ENCODE results near the gene RPS8. TPM values are rescaled to one million over a fixed set of nuclear protein-coding genes. Genes with fewer than 3 reads are reported as not detected.
A peak's percentile ranks its signal among the peaks of the same experiment; 100 is the strongest.

The RPS8 gene
- polyA plus RNA-seq, 6 donors from 2014 or later, result 896 to 1,302 (median 1,132) TPM

GRCh38 chr1:44801491-44802305 lies 26.4 kb downstream of the RPS8 start:
- H3K27me3 Mint-ChIP-seq, result no peaks in the 10 kb centered on the region
- H3K4me1 Mint-ChIP-seq, result peaks cover 21 to 38% (median 28%) of the 10 kb centered on the region in 3 donors
- ATAC-seq (ENCODE audit: low read depth in 2 of 2), result no peak
- H3K4me3 Mint-ChIP-seq, result peak overlapping the region; percentile 52 to 98 (median 82)
- no peak for DNase-seq
- peaks cover 0 to 8% of the 10 kb centered on the region in 2 donors for H3K36me3 Mint-ChIP-seq
- peak overlapping the region in 5 of 6 donors; percentile 12 to 94 (median 55) for H3K27ac Mint-ChIP-seq
- H3K9me3 Mint-ChIP-seq, result no peaks in the 10 kb centered on the region

- Mint-ChIP-seq H3K9me3 (no peaks in the 10 kb centered on the region), H3K27me3 (no peaks in the 10 kb centered on the region), H3K27ac (peak overlapping the region in 4 of 6 donors; percentile 12 to 94 (median 68)), H3K36me3 (peaks cover 0 to 8% of the 10 kb centered on the region in 2 donors), H3K4me1 (peaks cover 29 to 46% (median 35%) of the 10 kb centered on the region in 3 donors), H3K4me3 (peak overlapping the region in 6 of 8 donors; percentile 15 to 83 (median 47))
- ATAC-seq (ENCODE audit: low read depth in 2 of 2) (no peak), DNase-seq (no peak)
Observed at GRCh38 chr1:44802306-44803061, 27.1 kb downstream of the RPS8 start.

GRCh38 chr1:44803062-44803311 lies 27.6 kb downstream of the RPS8 start:
- H3K4me3 Mint-ChIP-seq, result no peak overlapping the region
- ATAC-seq (ENCODE audit: low read depth in 2 of 2), result no peak
- peak overlapping the region in 4 of 6 donors; percentile 61 to 81 (median 70) for H3K27ac Mint-ChIP-seq
- H3K9me3 Mint-ChIP-seq, result no peaks in the 10 kb centered on the region
- peaks cover 34 to 51% (median 40%) of the 10 kb centered on the region in 3 donors for H3K4me1 Mint-ChIP-seq
- no peaks in the 10 kb centered on the region for H3K27me3 Mint-ChIP-seq
- no peak for DNase-seq
- H3K36me3 Mint-ChIP-seq, result peaks cover 0 to 8% of the 10 kb centered on the region in 2 donors

GRCh38 chr1:44803312-44804095 lies 28.2 kb downstream of the RPS8 start:
- no peak for DNase-seq
- no peak overlapping the region for H3K4me3 Mint-ChIP-seq
- H3K27me3 Mint-ChIP-seq, result no peaks in the 10 kb centered on the region

GRCh38 chr1:44805311-44806024 lies 30.1 kb downstream of the RPS8 start:
- ATAC-seq (ENCODE audit: low read depth in 2 of 2) (no peak), DNase-seq (no peak)
- no peaks in the 10 kb centered on the region for H3K9me3 Mint-ChIP-seq
- no peaks in the 10 kb centered on the region for H3K27me3 Mint-ChIP-seq
- peak overlapping the region in 3 of 8 donors; percentile 2 to 32 (median 14) for H3K4me3 Mint-ChIP-seq
- peaks cover 48 to 60% (median 58%) of the 10 kb centered on the region in 3 donors for H3K4me1 Mint-ChIP-seq
- H3K27ac Mint-ChIP-seq, result peak overlapping the region; percentile 20 to 92 (median 72)
- H3K36me3 Mint-ChIP-seq, result peaks cover 0 to 8% of the 10 kb centered on the region in 2 donors

More at GRCh38 chr1:44803312-44804095, 28.2 kb downstream of the RPS8 start:
- Mint-ChIP-seq H3K27ac (peak overlapping the region in 2 of 6 donors; percentile 70), H3K36me3 (peaks cover 0 to 8% of the 10 kb centered on the region in 2 donors), H3K4me1 (peaks cover 37 to 55% (median 45%) of the 10 kb centered on the region in 3 donors), H3K9me3 (no peaks in the 10 kb centered on the region)
- ATAC-seq (ENCODE audit: low read depth in 2 of 2), result no peak

GRCh38 chr1:44806025-44806703 lies 30.8 kb downstream of the RPS8 start:
- H3K27ac Mint-ChIP-seq, result peak overlapping the region in 3 of 6 donors; percentile 99
- H3K4me1 Mint-ChIP-seq, result peaks cover 50 to 65% (median 63%) of the 10 kb centered on the region in 3 donors
- H3K27me3 Mint-ChIP-seq, result no peaks in the 10 kb centered on the region
- H3K4me3 Mint-ChIP-seq, result no peak overlapping the region
- ATAC-seq (ENCODE audit: low read depth in 2 of 2) (no peak), DNase-seq (no peak)
- H3K9me3 Mint-ChIP-seq, result no peaks in the 10 kb centered on the region
- peaks cover 0 to 8% of the 10 kb centered on the region in 2 donors for H3K36me3 Mint-ChIP-seq

- Mint-ChIP-seq H3K4me3 (peak within 1 kb of the TSS; percentile 45 to 82 (median 74)), H3K27me3 (no peaks in the 10 kb centered on the region), H3K9me3 (no peaks in the 10 kb centered on the region), H3K4me1 (peaks cover 53 to 68% (median 66%) of the 10 kb centered on the region in 3 donors), H3K27ac (peak within 1 kb of the TSS; percentile 96 to 99 (median 98)), H3K36me3 (peaks cover 0 to 8% of the 10 kb centered on the region in 2 donors)
- DNase-seq (no peak), ATAC-seq (ENCODE audit: low read depth in 2 of 2) (no peak)
Observed at GRCh38 chr1:44806704-44807363, 31.5 kb downstream of the RPS8 start, which contains the start of gene DYNLT4. Gene DYNLT4, minus strand, starts transcription at chr1:44807351. Its CDS starts 683 bp downstream, at chr1:44806668.

- Mint-ChIP-seq H3K27me3 (no peaks in the 10 kb centered on the region), H3K4me3 (peak overlapping the region; percentile 45 to 82 (median 74)), H3K9me3 (no peaks in the 10 kb centered on the region), H3K4me1 (peaks cover 51 to 67% (median 64%) of the 10 kb centered on the region in 3 donors), H3K27ac (peak overlapping the region; percentile 96 to 99 (median 98)), H3K36me3 (peaks cover 0 to 8% of the 10 kb centered on the region in 2 donors)
- ATAC-seq (ENCODE audit: low read depth in 2 of 2) (peak; percentile 68 to 70), DNase-seq (peak; percentile 81)
Observed at GRCh38 chr1:44807364-44808062, 32.2 kb downstream of the RPS8 start.

- no peak for DNase-seq
- H3K36me3 Mint-ChIP-seq, result peaks cover 0 to 3% of the 10 kb centered on the region in 2 donors
- H3K27ac Mint-ChIP-seq, result peak within 1 kb of the TSS; percentile 96 to 99 (median 98)
- no peaks in the 10 kb centered on the region for H3K9me3 Mint-ChIP-seq
- peaks cover 44 to 62% (median 59%) of the 10 kb centered on the region in 3 donors for H3K4me1 Mint-ChIP-seq
- peak; percentile 36 to 38 for ATAC-seq (ENCODE audit: low read depth in 2 of 2)
- H3K4me3 Mint-ChIP-seq, result peak within 1 kb of the TSS; percentile 59 to 83 (median 78)
- H3K27me3 Mint-ChIP-seq, result no peaks in the 10 kb centered on the region
Observed at GRCh38 chr1:44808063-44808937, 33.0 kb downstream of the RPS8 start, which contains the start of gene BTBD19. Gene BTBD19, plus strand, starts transcription at chr1:44808523. Its CDS starts 298 bp downstream, at chr1:44808821.
